ENCODE measurements around the gene SCN1B. TPM values are rescaled to one million over a fixed set of nuclear protein-coding genes. Genes with fewer than 3 reads are reported as not detected.

The SCN1B gene
- total RNA-seq, 5 donors from 2014 or later (not counting 1 experiment from before 2014, with no cell fraction given): 1.1 to 4.3 (median 3.7) TPM

DNA sequence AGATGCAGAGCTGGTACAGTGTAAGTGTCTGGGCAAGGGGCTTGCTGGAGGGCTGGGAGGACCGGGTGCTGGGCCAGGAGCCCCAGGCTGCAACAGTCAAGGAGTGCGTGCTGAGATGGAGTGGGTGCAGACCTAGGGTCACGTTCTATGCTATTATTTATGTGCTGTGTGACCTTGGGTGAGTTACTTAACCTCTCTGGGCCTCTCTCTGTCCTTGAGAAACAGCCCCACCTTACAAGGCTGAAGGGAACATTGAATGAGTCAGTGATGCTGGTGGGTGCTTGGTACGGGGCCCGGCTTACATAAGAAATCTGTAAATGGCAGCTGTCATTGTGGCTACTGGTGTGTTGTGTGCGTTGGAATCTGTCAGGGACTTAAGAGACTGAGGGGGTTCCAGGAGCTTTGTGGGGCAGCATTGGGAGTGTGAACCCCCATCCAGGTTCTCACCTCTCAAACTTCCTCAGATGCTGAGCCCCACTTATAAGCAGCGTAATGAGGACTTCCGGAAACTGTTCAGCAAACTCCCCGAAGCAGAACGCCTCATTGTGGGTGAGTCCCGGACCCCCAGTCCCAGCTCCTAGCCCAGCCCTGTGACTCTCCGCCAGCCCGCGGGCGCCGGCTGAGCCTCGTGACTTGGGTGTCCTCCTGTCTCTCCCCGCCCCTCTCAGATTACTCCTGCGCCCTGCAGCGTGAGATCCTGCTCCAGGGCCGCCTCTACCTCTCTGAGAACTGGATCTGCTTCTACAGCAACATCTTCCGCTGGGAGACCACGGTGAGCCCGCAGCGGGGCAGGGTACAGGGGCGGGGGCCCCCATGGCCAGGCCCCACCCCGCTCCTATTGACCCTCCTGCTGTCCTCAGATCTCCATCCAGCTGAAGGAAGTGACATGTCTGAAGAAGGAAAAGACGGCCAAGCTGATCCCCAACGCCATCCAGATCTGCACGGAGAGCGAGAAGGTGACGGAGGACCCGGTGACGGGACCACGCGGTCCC lies 20.6 kb upstream of the SCN1B start:
- H3K36me3 Mint-ChIP-seq: peaks cover 34% of the 10 kb centered on the region
- Histone ChIP-seq H3K27me3 (replicated peaks in 1 of 2; ENCODE audit: control insufficient read depth in 2 of 2, extremely low read depth in 1 of 2, insufficient read depth in 2 of 2, low read length in 1 of 2) (no peaks in the 10 kb centered on the region), H3K27ac (ENCODE audit: low read length) (peak overlapping the region; percentile 82), H3K9me3 (no peaks in the 10 kb centered on the region), H3K4me1 (ENCODE audit: control insufficient read depth in 1 of 2, extremely low read depth in 1 of 2, insufficient read depth in 2 of 2, low read length in 2 of 2) (peaks cover 23 to 70% of the 10 kb centered on the region in 2 experiments), H3K36me3 (ENCODE audit: control insufficient read depth in 2 of 2, extremely low read depth in 1 of 2, insufficient read depth in 1 of 2, low read length in 1 of 2) (peaks cover 22 to 54% of the 10 kb centered on the region in 2 donors), H3K4me3 (ENCODE audit: control insufficient read depth in 1 of 2, extremely low read depth in 1 of 2, low read length in 1 of 2) (no peak overlapping the region)
- ChIA-PET POLR2A (no interaction called here), CTCF (no interaction called here)
- H3K4me1 Mint-ChIP-seq: peaks cover 68 to 74% (median 74%) of the 10 kb centered on the region in 3 donors
- peak overlapping the region; percentile 94 to 100 for H3K27ac Mint-ChIP-seq
- H3K4me3 Mint-ChIP-seq: no peak overlapping the region
- DNase-seq: no peak
- 95% methylated on average over 30 of the region's 36 CpGs for WGBS (ENCODE audit: insufficient coverage)
- no peaks in the 10 kb centered on the region for H3K9me3 Mint-ChIP-seq
- ATAC-seq (replicated peaks in 1 of 4): no peak
- H3K27me3 Mint-ChIP-seq: no peaks in the 10 kb centered on the region

DNA sequence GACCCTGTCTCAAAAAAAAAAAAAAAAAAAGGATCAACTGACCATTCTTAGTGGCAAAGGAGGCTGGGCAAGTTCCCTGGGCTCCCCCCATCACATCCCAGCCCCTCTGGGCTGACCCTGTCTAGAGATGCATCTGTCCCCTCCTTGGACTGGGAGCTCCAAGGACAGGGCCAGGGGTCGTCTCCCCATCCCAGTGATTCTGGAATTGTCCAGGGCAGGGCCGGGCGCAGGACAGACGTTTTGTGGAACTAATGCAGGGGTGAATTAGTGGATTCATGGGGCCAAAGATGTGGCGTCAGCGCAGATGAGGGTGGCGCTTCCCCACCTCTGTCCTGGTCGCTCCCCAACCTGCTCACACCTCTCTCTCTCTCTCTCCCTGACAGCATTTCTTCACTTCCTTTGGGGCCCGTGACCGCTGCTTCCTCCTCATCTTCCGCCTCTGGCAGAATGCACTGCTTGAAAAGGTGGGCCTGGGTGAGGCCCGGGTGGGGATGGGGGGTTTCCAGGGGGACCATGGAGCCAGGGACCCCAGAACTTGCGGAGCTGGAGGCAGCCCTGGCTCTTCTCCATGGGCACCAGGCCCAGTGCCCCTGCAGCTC lies 19.1 kb upstream of the SCN1B start:
- Mint-ChIP-seq H3K4me3 (peak overlapping the region in 2 of 3 donors; percentile 29 to 76), H3K9me3 (no peaks in the 10 kb centered on the region), H3K27me3 (no peaks in the 10 kb centered on the region), H3K4me1 (peaks cover 73 to 76% (median 76%) of the 10 kb centered on the region in 3 donors), H3K36me3 (peaks cover 40% of the 10 kb centered on the region), H3K27ac (peak overlapping the region; percentile 94 to 100)
- Histone ChIP-seq H3K4me3 (ENCODE audit: control insufficient read depth in 1 of 2, extremely low read depth in 1 of 2, low read length in 1 of 2) (no peak overlapping the region), H3K4me1 (ENCODE audit: control insufficient read depth in 1 of 2, extremely low read depth in 1 of 2, insufficient read depth in 2 of 2, low read length in 2 of 2) (peaks cover 25 to 81% of the 10 kb centered on the region in 2 experiments), H3K27ac (ENCODE audit: low read length) (peak overlapping the region; percentile 82), H3K27me3 (replicated peaks in 1 of 2; ENCODE audit: control insufficient read depth in 2 of 2, extremely low read depth in 1 of 2, insufficient read depth in 2 of 2, low read length in 1 of 2) (no peaks in the 10 kb centered on the region), H3K36me3 (ENCODE audit: control insufficient read depth in 2 of 2, extremely low read depth in 1 of 2, insufficient read depth in 1 of 2, low read length in 1 of 2) (peaks cover 15 to 57% of the 10 kb centered on the region in 2 donors), H3K9me3 (no peaks in the 10 kb centered on the region)
- POLR2A ChIA-PET: interaction anchor here in 1 of 2 donors (0.7 kb wide), 1 partner anchor 834 kb away, joined by 10 read pairs; no protein-coding TSS in a partner anchor
- DNase-seq: peak in 13 of 35 experiments; percentile 24 to 62 (median 40)
- CTCF ChIA-PET: interaction anchor here in 1 of 2 donors (0.7 to 2.5 kb wide), 2 partner anchors 10 to 242 kb away, joined by 6 to 12 read pairs; no protein-coding TSS in a partner anchor
- WGBS (ENCODE audit: insufficient coverage): 60% methylated on average over 5 of the region's 13 CpGs
- peak in 1 of 4 experiments; percentile 9 for ATAC-seq (replicated peaks in 1 of 4)

DNA sequence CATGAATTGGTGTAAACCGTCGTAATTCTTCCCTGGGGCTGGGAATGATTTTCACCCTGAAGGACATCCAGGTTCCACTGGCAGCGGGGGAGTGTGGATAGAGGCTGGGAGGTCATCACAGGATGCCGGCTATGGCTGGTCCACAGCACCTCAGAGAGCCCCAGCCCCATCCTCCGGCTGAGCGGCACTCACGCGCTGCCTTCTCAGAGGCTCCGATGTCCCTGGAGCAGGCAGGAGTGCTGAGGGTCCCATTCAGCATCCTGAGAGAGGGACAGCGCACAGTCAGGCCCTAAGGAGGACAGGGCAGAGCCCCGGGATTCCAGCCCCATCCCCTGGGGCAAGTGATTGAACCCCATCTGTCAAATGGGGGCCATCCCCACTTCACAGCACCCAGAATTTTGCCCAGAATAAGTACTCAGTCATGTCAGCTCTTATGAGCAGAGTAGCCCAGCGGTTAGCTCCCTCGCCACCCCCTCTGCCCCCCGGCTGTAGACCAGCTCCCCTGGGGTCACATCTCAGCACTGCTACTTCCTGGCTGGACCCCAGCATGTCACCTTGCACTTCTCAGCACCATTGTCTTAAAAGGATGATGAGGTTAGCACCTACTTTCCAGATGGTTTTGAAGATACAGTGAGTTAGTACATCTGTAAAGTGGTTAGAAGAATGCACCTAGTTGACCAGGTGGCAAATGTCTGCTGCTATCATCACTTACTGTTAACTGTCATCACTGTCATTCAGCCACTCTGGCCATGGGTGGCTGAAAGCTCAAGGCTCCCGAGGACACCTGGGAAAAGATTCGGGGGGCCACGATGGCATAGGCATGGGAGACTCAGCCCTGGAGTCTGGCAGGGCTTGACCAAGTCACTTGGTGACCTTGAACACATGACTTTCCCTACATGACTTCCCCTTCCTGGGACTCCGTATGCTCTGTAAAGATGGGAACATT lies 18.3 kb upstream of the SCN1B start:
- peaks cover 36% of the 10 kb centered on the region for H3K36me3 Mint-ChIP-seq
- DNase-seq (peak in 2 of 35 experiments; percentile 33 to 51), ATAC-seq (replicated peaks in 1 of 4) (no peak)
- H3K27me3 Mint-ChIP-seq: no peaks in the 10 kb centered on the region
- Histone ChIP-seq H3K4me3 (ENCODE audit: control insufficient read depth in 1 of 2, extremely low read depth in 1 of 2, low read length in 1 of 2) (no peak overlapping the region), H3K27me3 (replicated peaks in 1 of 2; ENCODE audit: control insufficient read depth in 2 of 2, extremely low read depth in 1 of 2, insufficient read depth in 2 of 2, low read length in 1 of 2) (no peaks in the 10 kb centered on the region), H3K9me3 (no peaks in the 10 kb centered on the region), H3K27ac (ENCODE audit: low read length) (peak overlapping the region; percentile 82), H3K36me3 (ENCODE audit: control insufficient read depth in 2 of 2, extremely low read depth in 1 of 2, insufficient read depth in 1 of 2, low read length in 1 of 2) (peaks cover 15 to 56% of the 10 kb centered on the region in 2 donors), H3K4me1 (ENCODE audit: control insufficient read depth in 1 of 2, extremely low read depth in 1 of 2, insufficient read depth in 2 of 2, low read length in 2 of 2) (peaks cover 25 to 79% of the 10 kb centered on the region in 2 experiments)
- ChIA-PET CTCF (interaction anchor here (1.1 to 2.5 kb wide), 3 partner anchors 11 to 40 kb away, joined by 3 to 12 read pairs (median 4); no protein-coding TSS in a partner anchor), POLR2A (interaction anchor here (0.5 to 1.5 kb wide), 4 partner anchors 11 to 37 kb away, joined by 3 to 11 read pairs (median 4); no protein-coding TSS in a partner anchor)
- 84% methylated on average over 12 of the region's 18 CpGs for WGBS (ENCODE audit: insufficient coverage)
- H3K4me1 Mint-ChIP-seq: peaks cover 65 to 70% (median 68%) of the 10 kb centered on the region in 3 donors
- peak overlapping the region; percentile 94 to 100 for H3K27ac Mint-ChIP-seq
- H3K9me3 Mint-ChIP-seq: no peaks in the 10 kb centered on the region
- H3K4me3 Mint-ChIP-seq: peak overlapping the region; percentile 34 to 76 (median 46)

DNA sequence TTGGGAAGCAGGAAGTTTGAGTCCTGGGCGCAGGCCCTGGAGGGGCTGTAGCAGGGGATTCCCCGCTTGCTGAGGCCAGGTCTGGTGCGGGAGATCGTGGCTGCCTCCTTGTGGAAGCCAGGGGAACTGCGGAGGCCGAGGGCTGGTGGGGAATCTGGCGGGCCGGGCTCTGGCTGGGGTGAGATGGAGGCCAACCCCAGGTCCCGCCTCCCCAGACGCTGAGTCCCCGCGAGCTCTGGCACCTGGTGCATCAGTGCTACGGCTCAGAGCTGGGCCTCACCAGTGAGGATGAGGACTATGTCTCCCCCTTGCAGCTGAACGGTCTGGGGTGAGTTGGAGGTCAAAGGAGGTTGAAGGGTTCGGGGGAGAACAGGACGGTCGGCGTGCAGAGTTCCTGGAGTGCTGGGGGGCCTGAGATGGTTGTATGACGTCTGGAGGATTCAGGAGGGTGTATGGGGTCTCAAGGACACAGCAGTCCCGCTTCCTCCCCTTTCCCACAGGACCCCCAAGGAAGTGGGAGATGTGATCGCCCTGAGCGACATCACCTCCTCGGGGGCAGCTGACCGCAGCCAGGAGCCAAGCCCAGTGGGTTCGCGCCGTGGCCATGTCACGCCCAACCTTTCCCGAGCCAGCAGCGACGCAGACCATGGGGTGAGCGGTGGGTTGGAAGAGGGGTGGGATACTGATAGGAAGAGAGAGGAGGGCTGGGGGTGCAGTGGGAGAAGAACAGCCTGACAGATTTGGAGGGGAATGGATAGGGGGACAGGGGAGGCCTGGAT lies 17.0 kb upstream of the SCN1B start:
- H3K4me3 Mint-ChIP-seq: peak overlapping the region; percentile 67 to 85 (median 76)
- H3K36me3 ChIP-seq (ENCODE audit: control insufficient read depth in 2 of 2, extremely low read depth in 1 of 2, insufficient read depth in 1 of 2, low read length in 1 of 2): peaks cover 19 to 66% of the 10 kb centered on the region in 2 donors
- CTCF ChIA-PET: interaction anchor here (0.6 to 2.5 kb wide), 6 partner anchors 7 to 128 kb away, joined by 3 to 12 read pairs (median 4); no protein-coding TSS in a partner anchor
- H3K4me1 Mint-ChIP-seq: peaks cover 66 to 76% (median 74%) of the 10 kb centered on the region in 3 donors
- no peaks in the 10 kb centered on the region for H3K27me3 Mint-ChIP-seq
- peak overlapping the region; percentile 94 to 100 for H3K27ac Mint-ChIP-seq
- peak; percentile 60 to 91 (median 80) for DNase-seq
- no peaks in the 10 kb centered on the region for H3K27me3 ChIP-seq (replicated peaks in 1 of 2; ENCODE audit: control insufficient read depth in 2 of 2, extremely low read depth in 1 of 2, insufficient read depth in 2 of 2, low read length in 1 of 2)
- H3K9me3 ChIP-seq: no peaks in the 10 kb centered on the region
- 40% methylated on average over 21 of the region's 32 CpGs for WGBS (ENCODE audit: insufficient coverage)
- H3K9me3 Mint-ChIP-seq: no peaks in the 10 kb centered on the region
- ATAC-seq (replicated peaks in 1 of 4): peak; percentile 56 to 73 (median 64)
- H3K27ac ChIP-seq (ENCODE audit: low read length): peak overlapping the region; percentile 82
- POLR2A ChIA-PET: interaction anchor here in 1 of 2 donors (1.5 kb wide), 1 partner anchor 12 kb away, joined by 11 read pairs; no protein-coding TSS in a partner anchor
- peak overlapping the region in 1 of 2 donors; percentile 41 for H3K4me3 ChIP-seq (ENCODE audit: control insufficient read depth in 1 of 2, extremely low read depth in 1 of 2, low read length in 1 of 2)
- H3K4me1 ChIP-seq (ENCODE audit: control insufficient read depth in 1 of 2, extremely low read depth in 1 of 2, insufficient read depth in 2 of 2, low read length in 2 of 2): peaks cover 25 to 83% of the 10 kb centered on the region in 2 experiments
- peaks cover 45% of the 10 kb centered on the region for H3K36me3 Mint-ChIP-seq

Measured in T-cell (primary cell).